Activated naive CD8-positive, alpha-beta T cell treated with anti-CD3 and anti-CD28 coated beads, Interleukin-2, amount 50 U/mL, for 24 hours (primary cell): Measurements from ENCODE around the gene IL17REL.

ENCODE experiments used
- ATAC-seq: fragments of 150-1000 bp; cut with Tn5 transposase; one replicate; pipeline ENCODE4 v1.10.0; 2021
- DNase-seq: peaks from one replicate; pipeline ENCODE4 v3.0.0; 2021
- H3K27ac Mint-ChIP-seq: one replicate; pipeline ENCODE4 v1.8.0; 2021; ENCODE audit warnings: mild to moderate bottlenecking, mixed read lengths
- H3K27me3 Mint-ChIP-seq: one replicate; pipeline ENCODE4 v1.8.0; 2021; ENCODE audit warnings: mixed read lengths
- H3K36me3 Mint-ChIP-seq: one replicate; pipeline ENCODE4 v1.8.0; 2021; ENCODE audit warnings: low read depth, mixed read lengths
- H3K4me1 Mint-ChIP-seq: one replicate; pipeline ENCODE4 v1.8.0; 2021; ENCODE audit warnings: mixed read lengths
- H3K4me3 Mint-ChIP-seq: one replicate; pipeline ENCODE4 v1.8.0; 2021; ENCODE audit warnings: mild to moderate bottlenecking, moderate library complexity, mixed read lengths
- H3K9me3 Mint-ChIP-seq: one replicate; pipeline ENCODE4 v1.8.0; 2021; ENCODE audit warnings: mixed read lengths

IL17REL gene

GRCh38 chr22:50049299-50050195 lies 37.0 kb upstream of the IL17REL start:
- H3K36me3 Mint-ChIP-seq: no peaks in the 10 kb centered on the region
- no peak overlapping the region for H3K27ac Mint-ChIP-seq
- H3K27me3 Mint-ChIP-seq: peaks cover 4% of the 10 kb centered on the region
- DNase-seq (no peak), ATAC-seq (no peak)
- peaks cover 3% of the 10 kb centered on the region for H3K4me1 Mint-ChIP-seq
- H3K9me3 Mint-ChIP-seq: no peaks in the 10 kb centered on the region
- no peak overlapping the region for H3K4me3 Mint-ChIP-seq

- peaks cover 6% of the 10 kb centered on the region for H3K27me3 Mint-ChIP-seq
- H3K36me3 Mint-ChIP-seq: no peaks in the 10 kb centered on the region
- H3K27ac Mint-ChIP-seq: no peak overlapping the region
- ATAC-seq (no peak), DNase-seq (no peak)
- no peaks in the 10 kb centered on the region for H3K9me3 Mint-ChIP-seq
- H3K4me1 Mint-ChIP-seq: peaks cover 8% of the 10 kb centered on the region
- no peak overlapping the region for H3K4me3 Mint-ChIP-seq
Observed at GRCh38 chr22:50048836-50049235, 36.3 kb upstream of the IL17REL start.

GRCh38 chr22:50048061-50048765 lies 35.6 kb upstream of the IL17REL start:
- no peak overlapping the region for H3K4me3 Mint-ChIP-seq
- DNase-seq: no peak
- H3K27ac Mint-ChIP-seq: no peak overlapping the region
- H3K36me3 Mint-ChIP-seq: no peaks in the 10 kb centered on the region
- peaks cover 11% of the 10 kb centered on the region for H3K27me3 Mint-ChIP-seq
- H3K4me1 Mint-ChIP-seq: peaks cover 8% of the 10 kb centered on the region
- no peak for ATAC-seq
- H3K9me3 Mint-ChIP-seq: no peaks in the 10 kb centered on the region

DNA sequence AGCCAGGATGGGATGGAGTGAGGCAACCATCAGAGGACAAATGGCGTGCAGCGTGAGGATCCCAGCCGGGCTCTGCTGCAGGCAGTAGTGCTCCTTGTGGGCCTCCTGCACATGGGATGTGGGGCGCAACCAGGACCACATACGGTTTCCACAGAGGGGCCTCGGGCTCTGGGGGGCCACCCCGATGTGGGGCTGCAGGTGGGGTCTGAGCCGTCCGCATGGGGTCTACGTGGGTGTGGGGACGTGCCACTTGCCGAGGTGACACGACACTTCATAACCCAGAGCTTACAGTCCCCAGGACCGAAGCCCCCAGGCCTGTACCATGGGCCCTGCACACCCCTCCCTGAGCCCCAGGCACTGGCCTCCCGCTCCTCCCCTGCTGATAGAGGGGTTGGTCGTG lies 34.8 kb upstream of the IL17REL start:
- Mint-ChIP-seq H3K27ac (no peak overlapping the region), H3K27me3 (peaks cover 15% of the 10 kb centered on the region), H3K4me3 (no peak overlapping the region), H3K36me3 (no peaks in the 10 kb centered on the region), H3K4me1 (peaks cover 8% of the 10 kb centered on the region), H3K9me3 (no peaks in the 10 kb centered on the region)
- no peak for DNase-seq
- no peak for ATAC-seq

GRCh38 chr22:50046481-50047245 lies 34.1 kb upstream of the IL17REL start:
- H3K4me3 Mint-ChIP-seq: no peak overlapping the region
- no peak overlapping the region for H3K27ac Mint-ChIP-seq
- ATAC-seq: no peak
- H3K27me3 Mint-ChIP-seq: peaks cover 18% of the 10 kb centered on the region
- no peaks in the 10 kb centered on the region for H3K36me3 Mint-ChIP-seq
- no peaks in the 10 kb centered on the region for H3K9me3 Mint-ChIP-seq
- no peak for DNase-seq
- peaks cover 8% of the 10 kb centered on the region for H3K4me1 Mint-ChIP-seq

GRCh38 chr22:50046019-50046415 lies 33.5 kb upstream of the IL17REL start:
- ATAC-seq (no peak), DNase-seq (no peak)
- Mint-ChIP-seq H3K4me1 (peaks cover 8% of the 10 kb centered on the region), H3K27ac (no peak overlapping the region), H3K9me3 (no peaks in the 10 kb centered on the region), H3K27me3 (peaks cover 18% of the 10 kb centered on the region), H3K4me3 (no peak overlapping the region), H3K36me3 (no peaks in the 10 kb centered on the region)

- DNase-seq: no peak
- no peak overlapping the region for H3K27ac Mint-ChIP-seq
- peaks cover 18% of the 10 kb centered on the region for H3K27me3 Mint-ChIP-seq
- peaks cover 8% of the 10 kb centered on the region for H3K4me1 Mint-ChIP-seq
- no peak overlapping the region for H3K4me3 Mint-ChIP-seq
- no peaks in the 10 kb centered on the region for H3K9me3 Mint-ChIP-seq
- no peaks in the 10 kb centered on the region for H3K36me3 Mint-ChIP-seq
- ATAC-seq: no peak
Observed at GRCh38 chr22:50045211-50046018, 32.9 kb upstream of the IL17REL start.

DNA sequence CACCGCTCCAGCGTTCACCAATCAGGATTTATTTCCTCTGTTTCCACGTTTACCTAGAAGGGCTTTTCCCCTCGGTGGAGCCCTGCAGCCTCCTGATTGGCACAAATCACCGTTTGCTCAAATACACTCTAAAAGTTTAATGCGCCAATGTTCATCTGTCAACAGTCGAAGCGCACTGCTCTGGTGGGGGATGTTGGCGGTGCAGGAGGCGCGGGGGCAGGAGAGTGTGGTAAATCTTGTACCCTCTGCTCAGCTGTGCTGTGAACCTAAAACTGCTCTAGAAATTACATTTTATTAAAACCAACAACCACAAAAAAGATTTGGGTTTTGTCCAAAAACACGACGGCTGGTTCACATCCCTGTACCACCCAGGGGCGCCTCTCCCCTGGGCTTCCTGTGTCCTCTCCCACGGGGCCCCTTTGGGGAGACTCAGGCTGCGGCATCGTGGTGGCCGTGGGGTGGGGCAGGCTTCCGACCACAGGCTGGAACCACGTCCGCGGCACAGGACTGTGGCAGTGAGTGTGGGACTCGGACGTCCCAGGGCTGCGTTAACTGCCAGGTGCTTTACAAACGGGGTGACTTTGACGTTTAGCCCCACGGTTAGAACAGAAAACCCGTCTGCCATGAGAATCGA lies 32.0 kb upstream of the IL17REL start:
- H3K4me3 Mint-ChIP-seq: no peak overlapping the region
- no peak for ATAC-seq
- H3K4me1 Mint-ChIP-seq: peaks cover 8% of the 10 kb centered on the region
- no peak overlapping the region for H3K27ac Mint-ChIP-seq
- no peaks in the 10 kb centered on the region for H3K36me3 Mint-ChIP-seq
- peaks cover 18% of the 10 kb centered on the region for H3K27me3 Mint-ChIP-seq
- H3K9me3 Mint-ChIP-seq: no peaks in the 10 kb centered on the region
- no peak for DNase-seq

DNA sequence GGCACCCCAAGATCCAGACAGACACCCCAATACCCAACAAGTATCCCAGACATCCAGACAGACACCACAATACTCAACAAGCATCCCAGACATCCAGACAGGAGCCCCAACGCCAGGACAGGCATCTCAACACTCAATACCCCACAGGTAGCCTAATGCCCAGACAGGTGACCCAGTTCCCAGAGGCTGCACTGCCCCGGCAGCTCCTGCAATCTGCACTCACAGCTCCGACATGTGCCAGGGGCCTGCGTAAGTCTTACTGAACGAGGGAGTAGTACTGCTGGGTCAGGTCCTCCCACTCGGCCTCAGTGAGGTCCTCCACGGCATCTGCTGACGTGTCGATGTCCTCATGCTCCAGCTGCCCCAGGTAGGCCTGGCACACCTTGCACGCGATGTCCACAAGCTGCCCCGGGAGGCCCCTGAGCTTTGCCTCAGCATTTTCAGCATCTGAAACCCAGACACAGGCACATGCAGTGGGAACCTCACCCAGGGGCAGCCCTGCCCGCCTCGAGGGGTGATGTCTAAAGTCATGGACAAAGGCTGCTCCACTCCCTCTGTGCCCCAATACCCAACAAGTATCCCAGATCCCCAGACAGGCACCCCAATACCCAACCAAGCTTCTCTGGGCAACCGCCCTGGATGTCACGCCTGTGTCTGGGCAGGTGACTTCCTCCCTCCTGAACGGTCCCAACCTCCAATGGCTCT lies 28.9 kb upstream of the IL17REL start:
- no peak overlapping the region for H3K4me3 Mint-ChIP-seq
- peaks cover 13% of the 10 kb centered on the region for H3K9me3 Mint-ChIP-seq
- no peak overlapping the region for H3K27ac Mint-ChIP-seq
- no peaks in the 10 kb centered on the region for H3K36me3 Mint-ChIP-seq
- peaks cover 8% of the 10 kb centered on the region for H3K4me1 Mint-ChIP-seq
- ATAC-seq: no peak
- peaks cover 18% of the 10 kb centered on the region for H3K27me3 Mint-ChIP-seq
- DNase-seq: no peak

- Mint-ChIP-seq H3K27me3 (peaks cover 18% of the 10 kb centered on the region), H3K36me3 (no peaks in the 10 kb centered on the region), H3K9me3 (peaks cover 13% of the 10 kb centered on the region), H3K4me3 (no peak overlapping the region), H3K4me1 (peaks cover 8% of the 10 kb centered on the region), H3K27ac (no peak overlapping the region)
- no peak for DNase-seq
- no peak for ATAC-seq
Observed at GRCh38 chr22:50040717-50041116, 28.2 kb upstream of the IL17REL start.

- no peak overlapping the region for H3K4me3 Mint-ChIP-seq
- H3K36me3 Mint-ChIP-seq: no peaks in the 10 kb centered on the region
- peaks cover 8% of the 10 kb centered on the region for H3K4me1 Mint-ChIP-seq
- peaks cover 18% of the 10 kb centered on the region for H3K27me3 Mint-ChIP-seq
- H3K27ac Mint-ChIP-seq: no peak overlapping the region
- ATAC-seq: no peak
- peaks cover 13% of the 10 kb centered on the region for H3K9me3 Mint-ChIP-seq
- no peak for DNase-seq
Observed at GRCh38 chr22:50039669-50040443, 27.3 kb upstream of the IL17REL start.

- Mint-ChIP-seq H3K9me3 (peaks cover 13% of the 10 kb centered on the region), H3K27me3 (peaks cover 6% of the 10 kb centered on the region), H3K27ac (no peak overlapping the region), H3K4me3 (no peak overlapping the region), H3K4me1 (peaks cover 7% of the 10 kb centered on the region), H3K36me3 (no peaks in the 10 kb centered on the region)
- DNase-seq (no peak), ATAC-seq (no peak)
Observed at GRCh38 chr22:50035976-50036724, 23.6 kb upstream of the IL17REL start.
